Measurements from ENCODE around the gene IL25.

The IL25 gene

DNA sequence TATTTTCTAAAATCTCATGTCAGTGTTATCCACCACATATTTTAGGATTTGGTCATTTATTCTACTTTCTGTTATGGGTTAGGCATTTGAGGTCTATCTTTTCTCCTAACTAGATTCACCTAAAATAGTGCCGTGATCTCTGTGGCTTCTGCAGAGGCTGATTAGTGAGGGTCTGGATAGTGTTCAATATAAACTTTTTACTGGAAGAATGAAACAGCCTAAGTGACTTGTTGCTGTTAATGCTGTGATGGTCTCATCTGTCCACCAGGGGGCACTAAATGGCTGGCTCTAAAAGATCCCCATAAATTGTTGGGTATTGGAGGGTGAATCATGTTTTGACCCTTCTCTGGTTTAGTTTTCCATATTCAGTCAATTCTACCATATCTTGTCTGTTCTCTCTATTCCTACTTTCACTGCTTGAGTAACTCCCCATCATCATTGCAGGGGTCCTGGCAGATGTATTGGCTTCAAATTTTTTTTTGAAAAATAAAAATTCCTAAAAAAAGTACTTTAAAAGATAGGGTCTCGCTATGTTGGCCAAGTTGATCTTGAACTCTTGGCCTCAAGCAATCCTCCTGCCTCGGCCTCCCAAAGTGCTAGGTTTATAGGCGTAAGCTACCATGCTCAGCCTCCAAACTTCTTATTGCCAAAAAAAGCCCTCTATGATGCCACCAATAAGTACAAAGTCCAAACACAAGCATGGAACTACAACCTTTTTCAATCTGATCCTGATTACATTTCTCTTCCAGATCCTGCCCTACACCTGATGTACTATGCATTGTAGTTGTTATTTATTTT is 44.5 kb upstream of the IL25 start:
- CTCF ChIA-PET: interaction anchor here (2.7 kb wide), 1 partner anchor 52 kb away, joined by 34 read pairs; no protein-coding TSS in a partner anchor
- POLR2A ChIA-PET (ENCODE audit: low non-redundant PET): no interaction called here
- H3K27ac ChIP-seq: no peak overlapping the region
- peak; percentile 76 for DNase-seq (ENCODE audit: low spot score)
- TF ChIP-seq, protein P1, sequence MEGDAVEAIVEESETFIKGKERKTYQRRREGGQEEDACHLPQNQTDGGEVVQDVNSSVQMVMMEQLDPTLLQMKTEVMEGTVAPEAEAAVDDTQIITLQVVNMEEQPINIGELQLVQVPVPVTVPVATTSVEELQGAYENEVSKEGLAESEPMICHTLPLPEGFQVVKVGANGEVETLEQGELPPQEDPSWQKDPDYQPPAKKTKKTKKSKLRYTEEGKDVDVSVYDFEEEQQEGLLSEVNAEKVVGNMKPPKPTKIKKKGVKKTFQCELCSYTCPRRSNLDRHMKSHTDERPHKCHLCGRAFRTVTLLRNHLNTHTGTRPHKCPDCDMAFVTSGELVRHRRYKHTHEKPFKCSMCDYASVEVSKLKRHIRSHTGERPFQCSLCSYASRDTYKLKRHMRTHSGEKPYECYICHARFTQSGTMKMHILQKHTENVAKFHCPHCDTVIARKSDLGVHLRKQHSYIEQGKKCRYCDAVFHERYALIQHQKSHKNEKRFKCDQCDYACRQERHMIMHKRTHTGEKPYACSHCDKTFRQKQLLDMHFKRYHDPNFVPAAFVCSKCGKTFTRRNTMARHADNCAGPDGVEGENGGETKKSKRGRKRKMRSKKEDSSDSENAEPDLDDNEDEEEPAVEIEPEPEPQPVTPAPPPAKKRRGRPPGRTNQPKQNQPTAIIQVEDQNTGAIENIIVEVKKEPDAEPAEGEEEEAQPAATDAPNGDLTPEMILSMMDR (conservative IDR thresholded peaks at IDR 0.05; ENCODE audit: low read depth): peak; percentile 89

DNA sequence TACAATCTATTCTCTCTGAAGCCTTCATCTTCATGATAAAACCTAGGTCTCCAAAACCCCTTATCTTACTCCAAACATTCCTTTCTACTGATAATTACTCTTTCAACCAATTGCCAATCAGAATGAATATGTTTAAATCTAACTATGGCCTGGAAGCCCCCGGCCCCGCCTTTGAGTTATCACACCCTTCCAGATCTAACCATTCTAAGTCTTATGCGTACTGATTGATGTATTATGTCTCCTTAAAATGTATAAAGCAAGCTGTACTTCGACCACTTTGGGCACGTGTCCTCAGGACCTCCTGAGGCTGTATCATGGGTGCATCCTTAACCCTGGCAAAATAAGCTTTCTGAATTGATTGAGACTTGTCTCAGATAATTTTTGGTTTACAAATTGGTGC is 37.0 kb upstream of the IL25 start:
- DNase-seq (ENCODE audit: low spot score): no peak
- POLR2A ChIA-PET (ENCODE audit: low non-redundant PET): no interaction called here
- H3K27ac ChIP-seq: no peak overlapping the region
- TF ChIP-seq, protein P1 (conservative IDR thresholded peaks at IDR 0.05; ENCODE audit: low read depth): no peak
- CTCF ChIA-PET: no interaction called here

DNA sequence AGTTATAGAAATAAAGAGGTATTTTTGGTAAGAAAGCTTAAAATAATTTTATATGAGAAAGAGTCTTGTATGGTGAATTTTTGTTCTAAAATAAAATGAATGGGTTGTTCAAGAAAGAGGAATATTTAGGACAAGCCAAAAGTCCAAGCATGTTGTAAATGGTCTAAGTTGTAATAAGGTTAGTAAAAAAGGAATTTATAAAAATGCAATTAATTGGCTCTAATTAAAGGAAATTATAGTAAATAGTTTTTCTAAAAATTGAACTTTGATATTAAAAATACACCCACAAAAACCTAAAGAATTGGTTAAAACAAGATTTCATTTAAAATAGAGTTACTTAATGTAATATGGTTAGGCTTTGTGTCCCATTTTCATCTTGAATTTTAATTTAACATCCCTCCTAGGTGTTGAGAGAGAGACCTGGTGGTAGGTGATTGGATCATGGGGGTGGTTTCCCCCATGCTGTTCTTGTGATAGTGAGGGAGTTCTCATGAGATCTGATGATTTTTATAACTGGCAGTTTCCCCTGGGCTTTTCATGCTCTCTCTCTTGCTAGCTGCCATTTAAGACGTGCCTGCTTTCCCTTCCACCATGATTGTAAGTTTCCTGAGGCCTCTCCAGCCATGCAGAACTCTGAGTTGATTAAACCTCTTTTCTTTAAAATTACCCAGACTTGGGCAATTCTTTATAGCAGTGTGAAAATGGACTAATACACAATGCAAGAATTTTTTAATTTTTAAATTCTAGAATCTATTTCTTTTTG is 32.9 kb upstream of the IL25 start:
- no peak overlapping the region for H3K27ac ChIP-seq
- CTCF ChIA-PET: interaction anchor here (0.6 kb wide), 1 partner anchor 27 kb away, joined by 3 read pairs; no protein-coding TSS in a partner anchor
- no peak for DNase-seq (ENCODE audit: low spot score)
- TF ChIP-seq, protein P1 (conservative IDR thresholded peaks at IDR 0.05; ENCODE audit: low read depth): no peak
- POLR2A ChIA-PET (ENCODE audit: low non-redundant PET): no interaction called here

DNA sequence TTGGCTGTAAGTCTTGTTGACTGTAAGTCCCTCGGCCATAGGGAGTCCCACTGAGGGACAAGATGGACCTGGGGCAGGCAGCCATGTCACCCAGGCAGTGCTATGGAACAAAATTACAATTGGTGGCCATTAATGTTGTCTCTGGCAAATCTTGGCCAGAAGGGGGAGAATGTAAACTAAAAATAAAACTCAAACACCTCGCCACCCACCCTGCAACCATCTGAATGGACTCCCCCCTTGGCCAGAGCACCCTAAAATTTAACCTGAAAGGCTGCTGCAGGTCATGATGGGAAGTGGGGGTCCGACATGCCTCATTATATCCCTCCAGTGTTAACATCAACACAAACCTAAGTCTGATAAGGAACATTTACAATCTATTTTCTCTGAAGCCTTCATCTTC is 28.1 kb upstream of the IL25 start:
- no peak for DNase-seq (ENCODE audit: low spot score)
- ChIA-PET CTCF (interaction anchor here (1.0 to 1.3 kb wide), 2 partner anchors 35 to 36 kb away, joined by 5 to 6 read pairs; no protein-coding TSS in a partner anchor), POLR2A (ENCODE audit: low non-redundant PET) (no interaction called here)
- no peak overlapping the region for H3K27ac ChIP-seq
- TF ChIP-seq, protein P1 (conservative IDR thresholded peaks at IDR 0.05; ENCODE audit: low read depth): no peak

DNA sequence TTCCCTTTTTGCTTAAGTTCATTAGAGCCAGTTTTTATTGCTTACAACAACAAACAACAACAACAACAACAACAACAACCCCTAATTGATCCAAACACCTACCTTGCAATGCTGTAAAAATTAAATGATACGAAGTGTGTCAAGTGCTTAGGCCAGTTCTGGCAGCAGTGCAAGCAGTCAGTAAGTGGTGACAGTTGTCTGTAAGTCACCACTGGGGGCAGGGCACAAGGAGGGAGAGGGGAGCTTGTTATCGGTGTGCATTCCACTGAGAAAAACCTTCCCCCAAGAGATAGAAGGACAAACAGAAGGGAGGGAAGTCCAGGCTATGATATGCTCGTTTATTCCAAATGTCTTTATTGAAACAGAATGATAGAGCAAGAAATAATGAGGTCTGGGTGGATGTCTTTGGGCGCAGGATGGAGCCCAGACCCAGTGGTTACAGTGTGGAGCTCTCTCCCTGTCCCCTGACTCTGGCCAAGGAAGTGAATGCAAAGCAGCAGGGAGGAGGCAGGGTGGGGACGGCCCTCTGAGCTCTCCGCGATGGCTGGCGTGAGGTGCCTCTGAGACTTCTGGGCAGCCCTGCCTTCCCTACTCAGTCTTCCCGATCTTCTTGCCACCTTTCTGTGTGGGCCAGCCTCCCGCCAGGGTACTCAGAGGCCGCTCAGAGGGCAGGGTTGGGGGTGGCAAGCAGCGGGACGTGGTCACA is 26.5 kb upstream of the IL25 start:
- no peak for DNase-seq (ENCODE audit: low spot score)
- no peak overlapping the region for H3K27ac ChIP-seq
- ChIA-PET POLR2A (ENCODE audit: low non-redundant PET) (interaction anchor here (0.6 kb wide), 1 partner anchor 769 kb away, joined by 3 read pairs; the partner anchor contains the start of gene NRL), CTCF (interaction anchor here (0.5 to 1.3 kb wide), 4 partner anchors 27 to 247 kb away, joined by 3 to 5 read pairs (median 3); partner anchors contain the start of gene IL25)
- TF ChIP-seq, protein P1 (conservative IDR thresholded peaks at IDR 0.05; ENCODE audit: low read depth): no peak

Measured in RWPE1 (cell line).